ENCODE measurements around the gene ABCG1.
A peak's percentile ranks its signal among the peaks of the same experiment; 100 is the strongest.

ABCG1 gene

GRCh38 chr21:42256316-42256715 lies 37.4 kb downstream of the ABCG1 start:
- Histone ChIP-seq H2AFZ (ENCODE audit: low read length) (no peak overlapping the region), H3K36me3 (replicated peaks in 1 of 2; ENCODE audit: control insufficient read depth in 2 of 2, insufficient read depth in 2 of 2, low read length in 2 of 2) (peaks cover 0 to 1% of the 10 kb centered on the region in 2 donors), H3K4me2 (ENCODE audit: insufficient read depth, low read length, poor library complexity, severe bottlenecking) (no peak overlapping the region), H3K18ac (ENCODE audit: low read length) (no peak overlapping the region), H3K9ac (ENCODE audit: low read depth, low read length, poor library complexity) (no peak overlapping the region), H3K4me3 (ENCODE audit: low read length in 2 of 2) (no peak overlapping the region), H3K4me1 (ENCODE audit: control insufficient read depth in 2 of 2, insufficient read depth in 1 of 2, low read depth in 1 of 2, low read length in 2 of 2) (peaks cover 0 to 8% of the 10 kb centered on the region in 2 donors), H2BK15ac (ENCODE audit: low read length) (no peak overlapping the region), H4K8ac (ENCODE audit: low read depth, low read length) (no peak overlapping the region), H3K23ac (ENCODE audit: low read depth, low read length, poor library complexity) (no peak overlapping the region), H2AK5ac (ENCODE audit: low read depth, low read length) (no peak overlapping the region), H2BK12ac (ENCODE audit: low read length) (no peak overlapping the region), H3K79me1 (ENCODE audit: low read depth, low read length) (no peaks in the 10 kb centered on the region), H3K27me3 (ENCODE audit: control insufficient read depth in 3 of 3, insufficient read depth in 3 of 3, low read depth in 1 of 3, low read length in 3 of 3) (no peaks in the 10 kb centered on the region), H3K27ac (replicated peaks; ENCODE audit: low read length) (no peak overlapping the region), H2BK120ac (ENCODE audit: low read depth, low read length) (no peak overlapping the region), H2BK5ac (ENCODE audit: low read length) (no peak overlapping the region), H3K4ac (ENCODE audit: low read length) (no peak overlapping the region), H3K14ac (ENCODE audit: low read length) (no peak overlapping the region), H4K91ac (ENCODE audit: low read depth, low read length, poor library complexity) (no peak overlapping the region), H3K9me3 (replicated peaks in 1 of 2; ENCODE audit: control insufficient read depth in 2 of 2, insufficient read depth in 1 of 2, low read depth in 1 of 2, low read length in 2 of 2) (no peaks in the 10 kb centered on the region)
- no CpG with 5 or more reads among the region's 4 CpGs for WGBS, 2 donors (ENCODE audit: extremely low coverage in 2 of 2, insufficient read length in 2 of 2, insufficient replicate concordance in 1 of 2)
- DNase-seq (ENCODE audit: low spot score) = no peak

- H2AK5ac ChIP-seq (ENCODE audit: low read depth, low read length) = no peak overlapping the region
- H3K23ac ChIP-seq (ENCODE audit: low read depth, low read length, poor library complexity) = no peak overlapping the region
- H3K9me3 ChIP-seq (replicated peaks in 1 of 2; ENCODE audit: control insufficient read depth in 2 of 2, insufficient read depth in 1 of 2, low read depth in 1 of 2, low read length in 2 of 2) = no peaks in the 10 kb centered on the region
- H2AFZ ChIP-seq (ENCODE audit: low read length) = no peak overlapping the region
- H2BK120ac ChIP-seq (ENCODE audit: low read depth, low read length) = no peak overlapping the region
- H2BK15ac ChIP-seq (ENCODE audit: low read length) = no peak overlapping the region
- H3K4me1 ChIP-seq (ENCODE audit: control insufficient read depth in 2 of 2, insufficient read depth in 1 of 2, low read depth in 1 of 2, low read length in 2 of 2) = peaks cover 0 to 13% of the 10 kb centered on the region in 2 donors
- H4K8ac ChIP-seq (ENCODE audit: low read depth, low read length) = no peak overlapping the region
- H3K9ac ChIP-seq (ENCODE audit: low read depth, low read length, poor library complexity) = no peak overlapping the region
- no peak overlapping the region for H3K4me2 ChIP-seq (ENCODE audit: insufficient read depth, low read length, poor library complexity, severe bottlenecking)
- H2BK5ac ChIP-seq (ENCODE audit: low read length) = no peak overlapping the region
- peak overlapping the region in 1 of 2 donors; percentile 32 for H3K4me3 ChIP-seq (ENCODE audit: low read length in 2 of 2)
- WGBS, 2 donors (ENCODE audit: extremely low coverage in 2 of 2, insufficient read length in 2 of 2, insufficient replicate concordance in 1 of 2) = no CpG with 5 or more reads among the region's 12 CpGs
- H3K18ac ChIP-seq (ENCODE audit: low read length) = peak overlapping the region; percentile 13
- no peak overlapping the region for H3K4ac ChIP-seq (ENCODE audit: low read length)
- no peak overlapping the region for H2BK12ac ChIP-seq (ENCODE audit: low read length)
- H3K27ac ChIP-seq (replicated peaks; ENCODE audit: low read length) = no peak overlapping the region
- no peak for DNase-seq (ENCODE audit: low spot score)
- H3K79me1 ChIP-seq (ENCODE audit: low read depth, low read length) = no peaks in the 10 kb centered on the region
- no peak overlapping the region for H4K91ac ChIP-seq (ENCODE audit: low read depth, low read length, poor library complexity)
- H3K14ac ChIP-seq (ENCODE audit: low read length) = no peak overlapping the region
- H3K27me3 ChIP-seq (ENCODE audit: control insufficient read depth in 3 of 3, insufficient read depth in 3 of 3, low read depth in 1 of 3, low read length in 3 of 3) = no peaks in the 10 kb centered on the region
- H3K36me3 ChIP-seq (replicated peaks in 1 of 2; ENCODE audit: control insufficient read depth in 2 of 2, insufficient read depth in 2 of 2, low read length in 2 of 2) = peaks cover 0 to 1% of the 10 kb centered on the region in 2 donors
These were observed 38.3 kb downstream of the ABCG1 start for GRCh38 chr21:42257091-42257765.

GRCh38 chr21:42258150-42258884 lies 39.4 kb downstream of the ABCG1 start:
- peaks cover 0 to 5% (median 0%) of the 10 kb centered on the region in 3 experiments for H3K27me3 ChIP-seq (ENCODE audit: control insufficient read depth in 3 of 3, insufficient read depth in 3 of 3, low read depth in 1 of 3, low read length in 3 of 3)
- peak; percentile 57 for DNase-seq (ENCODE audit: low spot score)
- no peak overlapping the region for H4K91ac ChIP-seq (ENCODE audit: low read depth, low read length, poor library complexity)
- no peak overlapping the region for H2BK5ac ChIP-seq (ENCODE audit: low read length)
- H3K4me1 ChIP-seq (ENCODE audit: control insufficient read depth in 2 of 2, insufficient read depth in 1 of 2, low read depth in 1 of 2, low read length in 2 of 2) = peaks cover 0 to 13% of the 10 kb centered on the region in 2 donors
- no peaks in the 10 kb centered on the region for H3K79me1 ChIP-seq (ENCODE audit: low read depth, low read length)
- no peak overlapping the region for H3K4ac ChIP-seq (ENCODE audit: low read length)
- H3K9me3 ChIP-seq (replicated peaks in 1 of 2; ENCODE audit: control insufficient read depth in 2 of 2, insufficient read depth in 1 of 2, low read depth in 1 of 2, low read length in 2 of 2) = no peaks in the 10 kb centered on the region
- H3K4me2 ChIP-seq (ENCODE audit: insufficient read depth, low read length, poor library complexity, severe bottlenecking) = no peak overlapping the region
- peaks cover 0 to 1% of the 10 kb centered on the region in 2 donors for H3K36me3 ChIP-seq (replicated peaks in 1 of 2; ENCODE audit: control insufficient read depth in 2 of 2, insufficient read depth in 2 of 2, low read length in 2 of 2)
- WGBS, 2 donors (ENCODE audit: extremely low coverage in 2 of 2, insufficient read length in 2 of 2, insufficient replicate concordance in 1 of 2) = no CpG with 5 or more reads among the region's 4 CpGs
- no peak overlapping the region for H4K8ac ChIP-seq (ENCODE audit: low read depth, low read length)
- no peak overlapping the region for H2AFZ ChIP-seq (ENCODE audit: low read length)
- H2BK15ac ChIP-seq (ENCODE audit: low read length) = no peak overlapping the region
- H3K4me3 ChIP-seq (ENCODE audit: low read length in 2 of 2) = no peak overlapping the region
- H2BK120ac ChIP-seq (ENCODE audit: low read depth, low read length) = no peak overlapping the region
- H2BK12ac ChIP-seq (ENCODE audit: low read length) = no peak overlapping the region
- H3K9ac ChIP-seq (ENCODE audit: low read depth, low read length, poor library complexity) = no peak overlapping the region
- no peak overlapping the region for H3K23ac ChIP-seq (ENCODE audit: low read depth, low read length, poor library complexity)
- no peak overlapping the region for H3K14ac ChIP-seq (ENCODE audit: low read length)
- H3K18ac ChIP-seq (ENCODE audit: low read length) = no peak overlapping the region
- H2AK5ac ChIP-seq (ENCODE audit: low read depth, low read length) = no peak overlapping the region
- H3K27ac ChIP-seq (replicated peaks; ENCODE audit: low read length) = no peak overlapping the region

- Histone ChIP-seq H3K36me3 (replicated peaks in 1 of 2; ENCODE audit: control insufficient read depth in 2 of 2, insufficient read depth in 2 of 2, low read length in 2 of 2) (peaks cover 0 to 1% of the 10 kb centered on the region in 2 donors), H3K4ac (ENCODE audit: low read length) (no peak overlapping the region), H3K18ac (ENCODE audit: low read length) (no peak overlapping the region), H3K27me3 (ENCODE audit: control insufficient read depth in 3 of 3, insufficient read depth in 3 of 3, low read depth in 1 of 3, low read length in 3 of 3) (peaks cover 0 to 5% (median 0%) of the 10 kb centered on the region in 3 experiments), H2BK5ac (ENCODE audit: low read length) (no peak overlapping the region), H2BK120ac (ENCODE audit: low read depth, low read length) (no peak overlapping the region), H3K14ac (ENCODE audit: low read length) (no peak overlapping the region), H3K4me3 (ENCODE audit: low read length in 2 of 2) (no peak overlapping the region), H3K79me1 (ENCODE audit: low read depth, low read length) (no peaks in the 10 kb centered on the region), H3K9ac (ENCODE audit: low read depth, low read length, poor library complexity) (no peak overlapping the region), H3K23ac (ENCODE audit: low read depth, low read length, poor library complexity) (no peak overlapping the region), H3K4me2 (ENCODE audit: insufficient read depth, low read length, poor library complexity, severe bottlenecking) (no peak overlapping the region), H4K91ac (ENCODE audit: low read depth, low read length, poor library complexity) (no peak overlapping the region), H3K4me1 (ENCODE audit: control insufficient read depth in 2 of 2, insufficient read depth in 1 of 2, low read depth in 1 of 2, low read length in 2 of 2) (peaks cover 0 to 18% of the 10 kb centered on the region in 2 donors), H3K27ac (replicated peaks; ENCODE audit: low read length) (no peak overlapping the region), H3K9me3 (replicated peaks in 1 of 2; ENCODE audit: control insufficient read depth in 2 of 2, insufficient read depth in 1 of 2, low read depth in 1 of 2, low read length in 2 of 2) (no peaks in the 10 kb centered on the region), H4K8ac (ENCODE audit: low read depth, low read length) (no peak overlapping the region), H2AK5ac (ENCODE audit: low read depth, low read length) (peak overlapping the region; percentile 21), H2AFZ (ENCODE audit: low read length) (no peak overlapping the region), H2BK15ac (ENCODE audit: low read length) (no peak overlapping the region), H2BK12ac (ENCODE audit: low read length) (no peak overlapping the region)
- no CpG with 5 or more reads among the region's 9 CpGs for WGBS, 2 donors (ENCODE audit: extremely low coverage in 2 of 2, insufficient read length in 2 of 2, insufficient replicate concordance in 1 of 2)
- no peak for DNase-seq (ENCODE audit: low spot score)
These were observed 40.0 kb downstream of the ABCG1 start for GRCh38 chr21:42258885-42259407.

All from neuronal stem cell (in vitro differentiated cells).